SK-N-SH (cell line): ENCODE measurements around the gene VOPP1.

ENCODE experiments used
- CHD2 ChIP-seq: fragments of 150-350 bp; IDR thresholded peaks from 2 replicates; pipeline ENCODE4 v1.6.1; 2018; ENCODE audit warnings: low read length; ENCODE audit not compliant: partially characterized antibody
- CTCF ChIP-seq: fragments of 200-600 bp; sonication (generic); IDR thresholded peaks from 2 replicates; pipeline ENCODE4 v1.6.1; 2017; ENCODE audit warnings: antibody characterized with exemption, mild to moderate bottlenecking, moderate library complexity
- EP300 ChIP-seq, 2 experiments: IDR thresholded peaks; 2 replicates each; pipeline versions ENCODE4 v1.4.0 to v1.6.1; 2012; ENCODE audit warnings: borderline replicate concordance in 1 of 2, low read depth in 1 of 2, low read length in 1 of 2
- FOXJ3 ChIP-seq: sonication (generic); formaldehyde crosslinking; IDR thresholded peaks from 2 replicates; pipeline ENCODE4 v1.5.1; 2020; ENCODE audit warnings: mild to moderate bottlenecking, missing genetic modification reagents
- FOXM1 ChIP-seq: IDR thresholded peaks from 2 replicates; pipeline ENCODE4 v1.4.0; 2012; ENCODE audit warnings: low read depth, mild to moderate bottlenecking
- GATA2 ChIP-seq: sonication (generic); formaldehyde crosslinking; IDR thresholded peaks from 2 replicates; pipeline ENCODE4 v1.5.0; 2020; ENCODE audit warnings: mild to moderate bottlenecking, missing genetic modification reagents
- NFIC ChIP-seq: IDR thresholded peaks from 2 replicates; pipeline ENCODE4 v1.4.0; 2012; ENCODE audit warnings: borderline replicate concordance
- NRF1 ChIP-seq: IDR thresholded peaks from 2 replicates; pipeline ENCODE4 v1.6.1; 2012; ENCODE audit warnings: low read depth, mild to moderate bottlenecking, low read length
- POLR2AphosphoS5 ChIP-seq: IDR thresholded peaks from 2 replicates; pipeline ENCODE4 v1.6.1; 2012; ENCODE audit warnings: low read depth, low read length
- SMC3 ChIP-seq: IDR thresholded peaks from 2 replicates; pipeline ENCODE4 v1.6.1; 2012; ENCODE audit warnings: low read depth, low read length, improper control_type of control experiment
- TF ChIP-seq, protein P1 (sequence below): IDR thresholded peaks from 2 replicates; pipeline ENCODE4; 2012
- TF ChIP-seq, protein P2 (sequence below): IDR thresholded peaks from 2 replicates; pipeline ENCODE4 v1.4.0; 2012; ENCODE audit warnings: low read depth, borderline replicate concordance
- TF ChIP-seq, protein P3 (sequence below): IDR thresholded peaks from 2 replicates; pipeline ENCODE4 v1.6.1; 2012; ENCODE audit warnings: mild to moderate bottlenecking, low read depth, low read length, moderate library complexity

GRCh38 chr7:55554038-55554437 lies 18.3 kb downstream of the VOPP1 start:
- TF ChIP-seq CHD2 = no peak
- TF ChIP-seq, protein P1, sequence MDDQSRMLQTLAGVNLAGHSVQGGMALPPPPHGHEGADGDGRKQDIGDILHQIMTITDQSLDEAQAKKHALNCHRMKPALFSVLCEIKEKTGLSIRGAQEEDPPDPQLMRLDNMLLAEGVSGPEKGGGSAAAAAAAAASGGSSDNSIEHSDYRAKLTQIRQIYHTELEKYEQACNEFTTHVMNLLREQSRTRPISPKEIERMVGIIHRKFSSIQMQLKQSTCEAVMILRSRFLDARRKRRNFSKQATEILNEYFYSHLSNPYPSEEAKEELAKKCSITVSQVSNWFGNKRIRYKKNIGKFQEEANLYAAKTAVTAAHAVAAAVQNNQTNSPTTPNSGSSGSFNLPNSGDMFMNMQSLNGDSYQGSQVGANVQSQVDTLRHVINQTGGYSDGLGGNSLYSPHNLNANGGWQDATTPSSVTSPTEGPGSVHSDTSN = no peak
- TF ChIP-seq CTCF = no peak
- TF ChIP-seq GATA2 (CRISPR knock-in tag) = no peak
- no peak for TF ChIP-seq FOXM1
- TF ChIP-seq, protein P2, sequence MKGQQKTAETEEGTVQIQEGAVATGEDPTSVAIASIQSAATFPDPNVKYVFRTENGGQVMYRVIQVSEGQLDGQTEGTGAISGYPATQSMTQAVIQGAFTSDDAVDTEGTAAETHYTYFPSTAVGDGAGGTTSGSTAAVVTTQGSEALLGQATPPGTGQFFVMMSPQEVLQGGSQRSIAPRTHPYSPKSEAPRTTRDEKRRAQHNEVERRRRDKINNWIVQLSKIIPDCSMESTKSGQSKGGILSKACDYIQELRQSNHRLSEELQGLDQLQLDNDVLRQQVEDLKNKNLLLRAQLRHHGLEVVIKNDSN = no peak
- TF ChIP-seq POLR2AphosphoS5 = no peak
- TF ChIP-seq SMC3 = no peak
- TF ChIP-seq, protein P3, sequence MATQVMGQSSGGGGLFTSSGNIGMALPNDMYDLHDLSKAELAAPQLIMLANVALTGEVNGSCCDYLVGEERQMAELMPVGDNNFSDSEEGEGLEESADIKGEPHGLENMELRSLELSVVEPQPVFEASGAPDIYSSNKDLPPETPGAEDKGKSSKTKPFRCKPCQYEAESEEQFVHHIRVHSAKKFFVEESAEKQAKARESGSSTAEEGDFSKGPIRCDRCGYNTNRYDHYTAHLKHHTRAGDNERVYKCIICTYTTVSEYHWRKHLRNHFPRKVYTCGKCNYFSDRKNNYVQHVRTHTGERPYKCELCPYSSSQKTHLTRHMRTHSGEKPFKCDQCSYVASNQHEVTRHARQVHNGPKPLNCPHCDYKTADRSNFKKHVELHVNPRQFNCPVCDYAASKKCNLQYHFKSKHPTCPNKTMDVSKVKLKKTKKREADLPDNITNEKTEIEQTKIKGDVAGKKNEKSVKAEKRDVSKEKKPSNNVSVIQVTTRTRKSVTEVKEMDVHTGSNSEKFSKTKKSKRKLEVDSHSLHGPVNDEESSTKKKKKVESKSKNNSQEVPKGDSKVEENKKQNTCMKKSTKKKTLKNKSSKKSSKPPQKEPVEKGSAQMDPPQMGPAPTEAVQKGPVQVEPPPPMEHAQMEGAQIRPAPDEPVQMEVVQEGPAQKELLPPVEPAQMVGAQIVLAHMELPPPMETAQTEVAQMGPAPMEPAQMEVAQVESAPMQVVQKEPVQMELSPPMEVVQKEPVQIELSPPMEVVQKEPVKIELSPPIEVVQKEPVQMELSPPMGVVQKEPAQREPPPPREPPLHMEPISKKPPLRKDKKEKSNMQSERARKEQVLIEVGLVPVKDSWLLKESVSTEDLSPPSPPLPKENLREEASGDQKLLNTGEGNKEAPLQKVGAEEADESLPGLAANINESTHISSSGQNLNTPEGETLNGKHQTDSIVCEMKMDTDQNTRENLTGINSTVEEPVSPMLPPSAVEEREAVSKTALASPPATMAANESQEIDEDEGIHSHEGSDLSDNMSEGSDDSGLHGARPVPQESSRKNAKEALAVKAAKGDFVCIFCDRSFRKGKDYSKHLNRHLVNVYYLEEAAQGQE = no peak
- no peak for TF ChIP-seq FOXJ3
- TF ChIP-seq EP300 (IDR thresholded peaks at IDR 0.05; ENCODE audit: borderline replicate concordance in 1 of 2, low read depth in 1 of 2, low read length in 1 of 2) = no peak
- no peak for TF ChIP-seq NFIC
- no peak for TF ChIP-seq NRF1
